Esophagus muscularis mucosa (tissue), 3 donors: ENCODE data around the gene ITGA2B.

ENCODE experiments used
- CTCF ChIP-seq, 3 experiments: fragments of 200-600 bp in 2 of 3; fragments of 450-650 bp in 1 of 3; sonication (generic) in 2 of 3; IDR thresholded peaks; one replicate each; pipeline ENCODE4 v1.5.1; 2017 to 2019; ENCODE audit warnings: antibody characterized with exemption in 3 of 3, mild to moderate bottlenecking in 2 of 3, moderate library complexity in 1 of 3
- POLR2A ChIP-seq: fragments of 450-650 bp; IDR thresholded peaks from one replicate; pipeline ENCODE4 v1.6.1; 2017; ENCODE audit warnings: antibody characterized with exemption, moderate library complexity, mild to moderate bottlenecking, low read depth
- POLR2AphosphoS5 ChIP-seq, 2 donors: sonication (generic); formaldehyde crosslinking; IDR thresholded peaks; one replicate each; pipeline ENCODE4 v1.6.1; 2017; ENCODE audit warnings: antibody characterized with exemption in 2 of 2

DNA sequence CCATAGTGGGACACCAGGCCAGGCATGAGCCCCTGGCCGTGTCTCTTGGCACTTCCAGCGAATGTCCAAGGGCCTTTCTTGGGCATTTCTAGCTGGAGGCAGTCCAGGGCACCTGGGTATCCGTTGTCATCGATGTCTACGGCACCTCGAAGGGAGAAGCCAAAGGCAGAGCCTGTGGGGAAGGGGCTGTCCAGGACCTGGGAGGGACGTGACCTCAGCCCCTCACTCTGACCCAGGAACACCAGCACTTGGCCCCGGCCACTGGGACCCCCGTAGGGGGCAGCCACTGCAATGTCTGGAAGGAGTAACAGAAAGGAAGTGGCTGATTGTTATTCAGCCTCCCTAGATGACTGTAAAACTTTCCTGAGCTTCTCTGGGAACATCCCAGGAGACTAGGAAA is 8.7 kb downstream of the ITGA2B start:
- TF ChIP-seq CTCF (IDR thresholded peaks at IDR 0.05) (no peak), POLR2AphosphoS5 (IDR thresholded peaks at IDR 0.05) (no peak), POLR2A (no peak)
